HG03432 (cell line): ENCODE results near the gene ADAMTS2.
"Not testable (repeated sequence)": the region's sequence is repeated elsewhere in the genome, so short reads cannot be mapped to it uniquely, and the experiment has no call there.

Source experiments
- ATAC-seq: cut with Tn5 transposase; IDR thresholded peaks from one replicate; pipeline ENCODE4 v1.9.1; 2021; ENCODE audit warnings: mild to moderate bottlenecking, moderate library complexity; ENCODE audit not compliant: unreplicated experiment

The ADAMTS2 gene

DNA sequence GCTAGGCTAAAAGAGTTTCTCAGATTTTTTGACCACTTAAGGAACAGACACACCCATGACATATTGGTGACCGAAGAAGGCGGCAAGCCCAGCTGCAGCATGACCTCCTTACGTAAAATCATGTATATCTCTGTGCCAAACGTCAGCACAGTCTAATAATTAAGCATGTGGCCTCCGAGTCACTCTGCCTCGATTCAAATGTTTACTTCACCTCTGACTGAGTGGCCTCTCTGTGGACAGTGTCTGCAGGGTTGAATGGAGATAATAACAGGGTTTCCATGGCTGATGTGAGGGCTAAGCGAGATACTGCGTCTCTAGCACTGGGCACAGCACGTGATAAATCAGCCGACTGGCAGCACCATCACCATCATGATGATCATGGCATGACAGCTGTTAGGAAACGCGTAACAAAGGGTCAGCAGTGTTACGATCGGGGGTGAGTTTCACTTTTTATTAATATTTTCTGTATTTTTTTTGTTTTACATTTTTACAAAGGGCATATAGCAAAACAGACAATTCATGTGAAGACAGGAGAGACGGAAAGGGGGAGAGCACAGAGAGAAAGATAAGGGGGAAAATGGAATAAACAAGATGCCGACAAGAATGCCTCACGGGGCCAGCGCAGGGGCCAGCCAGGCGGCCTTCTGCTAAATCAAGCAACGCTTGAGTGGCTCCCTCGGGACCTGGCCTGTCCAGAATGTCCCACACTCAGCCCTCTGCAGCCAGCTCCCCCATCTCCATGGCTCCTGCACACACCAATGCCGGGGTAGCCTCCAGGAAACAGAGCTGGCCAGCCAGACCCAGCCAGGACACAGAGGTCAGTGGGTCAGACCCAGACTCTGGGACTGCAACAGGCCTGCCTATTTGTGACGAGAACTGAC is 60.3 kb downstream of the ADAMTS2 start:
- no peak for ATAC-seq

DNA sequence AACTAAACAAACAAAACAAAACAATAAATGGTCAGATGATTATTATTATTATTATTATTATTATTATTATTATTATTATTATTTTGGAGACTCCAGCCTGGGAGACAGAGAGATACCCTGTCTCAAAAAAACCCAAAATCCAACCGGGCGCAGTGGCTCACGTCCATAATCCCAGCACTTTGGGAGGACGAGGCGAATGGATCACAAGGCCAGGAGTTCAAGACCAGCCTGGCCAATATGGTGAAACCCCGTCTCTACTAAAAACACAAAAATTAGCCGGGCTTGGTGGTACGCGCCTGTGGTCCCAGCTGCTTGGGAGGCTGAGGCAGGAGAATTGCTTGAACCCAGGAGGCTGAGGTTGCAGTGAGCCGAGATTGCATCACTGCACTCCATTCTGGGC is 61.4 kb downstream of the ADAMTS2 start:
- not testable (repeated sequence) for ATAC-seq

- ATAC-seq = no peak
Measured at GRCh38 chr5:179281694-179282093, 63.6 kb downstream of the ADAMTS2 start.

DNA sequence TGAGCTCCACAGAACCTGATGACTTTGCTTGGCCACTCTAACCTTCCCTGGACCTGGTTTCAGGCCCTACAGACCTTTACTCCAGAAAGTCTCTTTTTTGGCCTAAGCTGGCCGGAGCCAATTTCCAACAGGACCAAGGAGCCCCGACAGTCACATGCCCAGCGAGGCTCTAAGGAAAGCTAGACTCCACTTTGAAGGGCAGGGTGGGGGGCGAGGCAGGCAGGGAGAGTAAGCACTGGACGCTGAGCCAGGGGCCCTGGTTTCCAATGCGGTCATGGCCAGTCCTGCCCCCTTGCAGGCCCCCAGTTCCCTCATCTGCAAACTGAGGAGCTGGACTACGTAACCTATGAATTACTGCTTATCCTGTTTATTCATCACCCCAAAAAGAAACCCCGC is 65.2 kb downstream of the ADAMTS2 start:
- no peak for ATAC-seq

GRCh38 chr5:179279347-179280094 is 65.7 kb downstream of the ADAMTS2 start:
- ATAC-seq = no peak

DNA sequence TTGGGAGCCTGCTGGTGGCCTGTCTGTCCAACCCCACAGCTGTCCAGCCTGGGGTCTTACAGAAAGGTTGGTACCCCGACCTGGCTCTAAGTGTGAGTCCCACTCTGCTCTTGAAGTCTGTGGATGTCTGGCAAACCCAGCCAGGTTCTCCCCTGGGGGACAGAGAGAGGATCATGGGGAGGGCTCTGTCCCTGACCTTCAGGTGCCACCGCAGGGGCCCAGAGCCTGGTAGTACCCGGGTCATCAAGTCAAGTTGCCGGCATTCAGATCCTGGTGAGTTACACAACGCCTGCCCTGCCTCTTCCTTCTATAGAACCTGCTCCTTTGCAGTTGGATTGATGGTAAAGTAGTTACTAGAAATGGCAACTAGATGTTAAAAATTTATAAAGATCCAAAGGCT is 66.7 kb downstream of the ADAMTS2 start:
- no peak for ATAC-seq

- ATAC-seq = no peak
Measured at GRCh38 chr5:179278119-179278518, 67.1 kb downstream of the ADAMTS2 start.

DNA sequence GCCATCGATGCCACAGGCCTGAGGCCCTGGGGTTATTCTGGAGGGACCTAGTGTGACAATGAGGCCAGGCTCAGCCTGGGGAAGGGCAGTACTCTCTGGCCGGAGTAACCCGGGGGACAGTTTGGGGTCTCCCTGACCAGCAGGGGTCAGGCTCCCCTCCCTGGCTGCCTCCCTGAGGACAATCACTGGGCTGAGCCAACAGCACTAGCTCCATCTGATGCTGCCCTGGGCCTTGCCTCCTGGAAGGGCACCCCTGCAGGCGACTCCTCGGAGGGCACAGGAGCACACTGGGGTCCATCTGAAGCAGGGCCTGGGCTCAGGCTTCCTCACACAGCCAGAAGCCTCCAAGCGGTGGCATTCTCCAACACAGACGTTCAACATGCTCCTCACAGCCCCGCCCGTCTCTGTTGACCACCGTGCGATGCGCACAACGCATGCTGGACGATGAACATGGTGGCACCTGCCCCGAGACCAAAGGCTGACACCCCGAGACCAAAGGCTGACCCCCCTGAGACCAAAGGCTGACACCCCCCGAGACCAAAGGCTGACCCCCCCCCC is 68.3 kb downstream of the ADAMTS2 start:
- ATAC-seq = no peak

- no peak for ATAC-seq
Measured at GRCh38 chr5:179275941-179276837, 69.1 kb downstream of the ADAMTS2 start.

DNA sequence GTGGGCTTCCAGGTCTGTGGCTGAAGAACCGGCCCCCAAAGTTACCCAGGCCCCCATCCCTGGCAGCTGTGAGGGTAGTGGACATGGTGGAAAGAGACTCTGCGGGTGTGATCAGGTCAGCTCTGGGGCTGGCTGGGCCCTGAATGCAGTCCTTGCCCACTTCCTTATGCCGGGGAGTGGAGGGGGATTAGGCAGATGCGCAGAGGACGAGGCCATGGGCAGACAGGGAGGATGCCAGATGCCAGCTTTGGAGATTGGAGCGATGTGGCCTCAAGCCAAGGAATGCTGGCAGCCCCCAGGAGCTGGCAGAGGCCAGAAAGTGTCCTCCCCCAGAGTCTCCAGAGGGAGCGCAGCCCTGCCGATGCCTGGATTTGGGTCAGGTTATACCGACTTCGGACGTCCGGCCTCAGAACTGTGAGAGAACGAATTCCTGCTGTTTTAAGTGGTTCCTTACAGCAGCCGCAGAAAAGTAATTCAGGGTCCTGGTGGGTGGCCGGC is 69.8 kb downstream of the ADAMTS2 start:
- no peak for ATAC-seq

DNA sequence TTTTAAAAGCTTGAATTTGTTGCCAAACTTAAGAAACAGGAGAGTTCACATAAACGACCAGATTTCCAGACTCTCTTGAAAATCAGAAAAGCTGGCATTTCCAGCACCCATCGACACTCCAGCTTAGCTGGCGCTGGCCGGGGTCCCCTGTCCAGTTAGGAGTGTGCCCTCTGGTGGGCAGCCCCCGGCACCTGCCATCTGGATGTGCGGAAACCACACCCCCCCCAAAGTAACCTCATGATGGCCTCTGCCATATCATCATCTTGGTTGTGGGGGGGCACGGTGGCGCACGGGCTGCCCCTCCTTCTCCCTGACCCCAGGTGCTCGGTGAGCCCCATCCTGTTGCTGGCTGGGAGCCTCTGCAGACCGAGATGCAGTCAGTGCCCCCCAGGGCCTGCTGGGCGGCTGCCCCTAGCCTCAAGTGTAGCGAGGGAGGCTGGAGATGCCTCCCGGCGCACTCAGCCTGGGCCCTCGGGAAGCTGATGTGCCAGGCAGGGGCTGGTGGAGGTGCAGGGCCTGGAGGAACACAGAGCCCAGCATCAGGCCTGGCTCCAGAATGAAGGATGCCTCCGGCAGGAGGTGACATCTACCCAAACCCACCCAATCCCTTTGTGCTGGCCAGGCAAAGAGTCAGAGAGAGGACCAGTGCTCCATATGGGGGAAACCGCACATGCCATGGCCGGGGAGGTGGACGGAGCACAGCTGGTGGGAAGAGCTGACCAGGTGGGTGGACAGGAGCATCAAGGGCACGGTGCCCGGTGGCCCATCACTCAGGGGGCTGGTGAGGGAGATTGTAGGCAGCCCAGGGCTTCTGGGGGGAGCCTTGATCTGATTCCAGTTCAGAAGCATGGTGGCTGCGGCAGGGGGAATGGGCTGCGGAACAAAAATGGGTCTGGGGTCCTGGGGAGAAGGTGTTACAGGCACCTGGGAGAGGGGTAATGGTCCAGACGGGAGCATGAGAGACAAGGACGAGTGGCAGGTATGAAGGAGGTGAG is 70.6 kb downstream of the ADAMTS2 start:
- no peak for ATAC-seq

DNA sequence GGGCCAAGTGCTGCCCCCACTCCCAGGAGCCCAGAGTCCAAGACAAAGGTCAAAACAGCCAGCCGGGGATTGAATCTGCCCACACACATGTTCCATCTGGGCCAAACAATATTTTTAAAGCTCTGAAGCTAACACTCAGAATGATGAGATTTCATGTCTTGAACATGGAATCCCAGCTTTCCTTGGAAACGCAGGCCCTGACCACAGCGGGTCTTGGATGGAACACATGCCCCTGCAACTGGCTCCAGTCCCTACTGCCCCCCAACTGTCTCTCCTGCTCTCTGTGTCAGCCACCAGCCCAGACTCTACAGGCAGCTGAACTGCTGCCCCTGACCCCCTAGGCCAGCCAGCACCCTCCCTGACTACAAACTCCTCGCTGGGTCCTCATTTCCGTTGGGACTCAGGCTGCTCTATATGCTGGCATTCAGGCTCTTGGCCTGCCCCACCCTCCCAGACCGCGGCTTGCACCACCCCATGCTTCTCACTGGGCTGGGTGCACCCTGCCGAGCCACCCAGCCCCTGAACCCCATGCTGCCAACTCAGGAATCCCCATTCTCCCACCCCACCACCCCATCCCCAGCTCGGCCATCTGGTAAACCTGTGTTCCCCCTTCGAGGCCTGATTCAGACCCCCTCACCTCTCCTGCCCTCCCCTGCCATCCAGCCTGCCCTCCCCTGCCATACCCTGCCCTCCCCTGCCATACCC is 71.7 kb downstream of the ADAMTS2 start:
- no peak for ATAC-seq

GRCh38 chr5:179273073-179273435 is 72.2 kb downstream of the ADAMTS2 start:
- no peak for ATAC-seq

DNA sequence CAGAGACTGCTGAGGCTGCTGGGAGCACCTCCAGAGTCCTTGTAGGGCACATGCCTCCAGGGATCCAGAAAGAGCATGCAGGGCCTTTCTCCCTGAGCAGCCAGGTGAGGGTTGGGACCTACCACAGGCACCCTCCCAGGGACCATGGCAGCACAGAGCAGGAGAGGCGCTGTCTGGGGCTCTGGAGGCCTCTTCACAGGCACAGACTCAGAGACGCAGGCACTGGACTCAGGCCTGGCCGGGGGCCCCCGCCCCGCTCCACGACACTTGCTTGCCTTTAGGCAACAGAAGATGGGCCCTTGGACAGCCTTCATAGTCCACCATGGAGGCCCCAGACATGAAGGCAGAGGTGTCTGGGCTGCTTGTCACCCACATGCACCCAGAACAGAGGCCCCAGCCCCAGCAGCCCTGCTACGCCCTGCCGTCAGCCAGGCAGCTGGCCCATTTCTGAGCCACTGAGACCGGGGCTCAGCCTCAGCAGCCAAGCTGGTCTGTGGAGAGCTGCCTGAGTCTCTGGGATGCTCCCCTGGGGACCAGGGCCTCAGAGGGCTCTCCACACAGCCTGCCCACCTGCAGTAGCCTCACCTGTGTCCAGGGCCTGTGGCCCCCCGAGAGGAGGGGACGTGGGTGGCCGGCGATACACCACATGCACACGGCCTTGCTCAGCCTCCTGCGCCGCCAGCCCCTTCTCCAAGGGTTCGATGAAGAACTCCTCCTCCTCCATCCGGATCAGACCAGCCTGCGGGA is 72.8 kb downstream of the ADAMTS2 start:
- no peak for ATAC-seq

DNA sequence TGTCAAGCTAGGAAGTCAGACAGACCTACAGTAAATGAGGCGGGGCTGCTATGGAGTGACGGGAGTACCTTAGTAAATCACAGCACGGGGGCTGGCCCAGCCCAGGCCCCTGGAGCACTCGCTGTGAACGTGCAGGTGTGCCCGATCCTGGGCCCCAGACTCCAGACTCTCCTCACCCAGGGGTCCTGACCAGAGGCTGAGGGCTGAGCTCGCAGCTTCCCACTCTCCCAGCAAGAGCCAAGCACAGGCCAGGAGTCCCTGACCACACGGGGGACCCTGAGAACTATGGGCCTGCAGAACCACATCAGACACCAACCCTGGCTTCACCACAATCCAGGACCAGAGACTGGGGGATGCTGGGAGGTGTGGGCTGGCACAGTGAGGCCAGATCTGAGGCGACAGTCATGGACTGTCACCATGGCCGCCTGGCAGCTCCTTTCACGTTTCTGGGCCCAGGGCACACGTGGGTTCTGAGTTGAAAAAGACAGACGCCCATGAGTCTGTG is 73.4 kb downstream of the ADAMTS2 start:
- no peak for ATAC-seq

- no peak for ATAC-seq
Measured at GRCh38 chr5:179271428-179271734, 73.9 kb downstream of the ADAMTS2 start.

DNA sequence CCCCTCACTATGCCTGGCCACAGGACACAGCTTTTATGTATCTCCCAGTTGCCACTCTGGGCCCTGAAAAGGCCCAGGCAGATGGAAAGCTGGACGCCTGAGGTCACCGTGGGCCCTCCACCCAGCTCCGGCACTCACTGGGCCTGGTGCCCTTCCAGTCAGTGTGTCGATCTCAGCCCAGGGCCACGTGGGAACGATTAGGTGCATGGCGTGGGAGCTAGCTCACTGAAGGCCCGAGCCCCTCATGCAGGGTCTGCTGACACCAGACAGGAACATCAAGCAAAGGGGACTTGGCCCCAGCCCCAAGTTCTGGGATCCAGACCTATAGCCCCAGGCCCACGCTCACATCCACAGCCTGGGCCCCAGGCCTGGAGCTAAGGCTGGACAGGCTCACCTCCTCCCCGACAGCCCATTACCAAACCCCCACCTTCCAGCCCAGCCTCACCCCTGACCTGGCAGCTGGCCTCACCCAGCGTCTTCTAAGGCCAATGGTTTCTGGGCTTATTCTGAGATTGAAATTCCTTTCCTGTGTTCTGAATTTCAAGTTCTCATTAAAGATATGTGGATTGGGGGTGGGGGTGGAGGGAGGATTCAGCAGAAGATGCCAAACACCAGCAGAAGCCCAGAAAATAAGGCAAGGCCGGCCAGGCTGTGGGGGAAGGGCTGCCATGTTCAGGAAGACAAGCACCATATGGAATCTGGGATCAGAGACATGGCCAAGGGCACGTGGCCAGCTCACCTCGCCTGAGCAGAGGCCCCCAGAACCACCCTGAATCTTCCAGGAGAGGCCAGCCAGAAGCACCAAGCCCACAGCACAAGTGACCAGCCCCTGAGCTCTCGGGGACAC is 74.5 kb downstream of the ADAMTS2 start:
- ATAC-seq = no peak
